VCaP (cell line): ENCODE measurements around the gene CDH4.
"Not testable (repeated sequence)": the region's sequence is repeated elsewhere in the genome, so short reads cannot be mapped to it uniquely, and the experiment has no call there.

Experiments used
- H3K27ac ChIP-seq: fragments of 450-650 bp; 2 replicates; pipeline ENCODE4 v1.5.1; 2017
- TF ChIP-seq, protein P1 (sequence below): fragments of 450-650 bp; conservative IDR thresholded peaks from 2 replicates; pipeline ENCODE4 v1.5.1; 2017; ENCODE audit warnings: mild to moderate bottlenecking, moderate library complexity

CDH4 gene

DNA sequence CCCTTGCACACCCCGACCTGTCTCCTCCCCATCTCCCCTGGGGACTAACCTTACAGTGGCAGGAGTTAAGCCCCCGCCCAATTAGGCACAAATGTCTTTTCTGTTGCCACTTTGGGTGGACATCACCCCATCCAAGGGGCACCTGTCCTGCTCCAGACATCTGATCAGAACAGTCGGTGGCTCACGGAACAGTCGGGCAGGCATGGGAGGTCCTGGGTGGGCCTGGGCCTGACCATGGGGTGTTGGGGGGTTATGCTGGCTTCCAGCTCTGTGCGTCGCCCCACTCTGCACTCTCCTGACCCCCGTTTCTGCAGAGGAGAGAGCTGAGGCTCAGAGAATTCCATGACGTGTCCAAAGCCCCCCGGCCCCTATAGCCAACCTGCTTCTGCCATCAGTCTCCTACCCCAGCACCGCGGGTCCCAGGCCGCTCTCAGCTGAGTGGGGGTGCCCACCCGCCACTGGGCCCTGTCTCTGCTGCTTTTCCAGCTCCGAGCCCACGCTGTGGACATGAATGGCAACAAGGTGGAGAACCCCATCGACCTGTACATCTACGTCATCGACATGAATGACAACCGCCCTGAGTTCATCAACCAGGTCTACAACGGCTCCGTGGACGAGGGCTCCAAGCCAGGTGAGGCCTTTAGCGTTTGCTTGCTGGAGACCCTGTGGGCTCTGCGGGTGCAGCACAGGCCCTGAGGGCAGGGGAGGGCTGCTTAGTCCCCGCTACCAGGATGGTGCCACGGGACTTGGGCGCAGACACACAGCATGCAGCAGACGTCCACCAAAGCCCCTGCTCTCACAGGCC lies 600.4 kb downstream of the CDH4 start:
- H3K27ac ChIP-seq, result no peak overlapping the region
- TF ChIP-seq, protein P1, sequence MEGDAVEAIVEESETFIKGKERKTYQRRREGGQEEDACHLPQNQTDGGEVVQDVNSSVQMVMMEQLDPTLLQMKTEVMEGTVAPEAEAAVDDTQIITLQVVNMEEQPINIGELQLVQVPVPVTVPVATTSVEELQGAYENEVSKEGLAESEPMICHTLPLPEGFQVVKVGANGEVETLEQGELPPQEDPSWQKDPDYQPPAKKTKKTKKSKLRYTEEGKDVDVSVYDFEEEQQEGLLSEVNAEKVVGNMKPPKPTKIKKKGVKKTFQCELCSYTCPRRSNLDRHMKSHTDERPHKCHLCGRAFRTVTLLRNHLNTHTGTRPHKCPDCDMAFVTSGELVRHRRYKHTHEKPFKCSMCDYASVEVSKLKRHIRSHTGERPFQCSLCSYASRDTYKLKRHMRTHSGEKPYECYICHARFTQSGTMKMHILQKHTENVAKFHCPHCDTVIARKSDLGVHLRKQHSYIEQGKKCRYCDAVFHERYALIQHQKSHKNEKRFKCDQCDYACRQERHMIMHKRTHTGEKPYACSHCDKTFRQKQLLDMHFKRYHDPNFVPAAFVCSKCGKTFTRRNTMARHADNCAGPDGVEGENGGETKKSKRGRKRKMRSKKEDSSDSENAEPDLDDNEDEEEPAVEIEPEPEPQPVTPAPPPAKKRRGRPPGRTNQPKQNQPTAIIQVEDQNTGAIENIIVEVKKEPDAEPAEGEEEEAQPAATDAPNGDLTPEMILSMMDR, result no peak

DNA sequence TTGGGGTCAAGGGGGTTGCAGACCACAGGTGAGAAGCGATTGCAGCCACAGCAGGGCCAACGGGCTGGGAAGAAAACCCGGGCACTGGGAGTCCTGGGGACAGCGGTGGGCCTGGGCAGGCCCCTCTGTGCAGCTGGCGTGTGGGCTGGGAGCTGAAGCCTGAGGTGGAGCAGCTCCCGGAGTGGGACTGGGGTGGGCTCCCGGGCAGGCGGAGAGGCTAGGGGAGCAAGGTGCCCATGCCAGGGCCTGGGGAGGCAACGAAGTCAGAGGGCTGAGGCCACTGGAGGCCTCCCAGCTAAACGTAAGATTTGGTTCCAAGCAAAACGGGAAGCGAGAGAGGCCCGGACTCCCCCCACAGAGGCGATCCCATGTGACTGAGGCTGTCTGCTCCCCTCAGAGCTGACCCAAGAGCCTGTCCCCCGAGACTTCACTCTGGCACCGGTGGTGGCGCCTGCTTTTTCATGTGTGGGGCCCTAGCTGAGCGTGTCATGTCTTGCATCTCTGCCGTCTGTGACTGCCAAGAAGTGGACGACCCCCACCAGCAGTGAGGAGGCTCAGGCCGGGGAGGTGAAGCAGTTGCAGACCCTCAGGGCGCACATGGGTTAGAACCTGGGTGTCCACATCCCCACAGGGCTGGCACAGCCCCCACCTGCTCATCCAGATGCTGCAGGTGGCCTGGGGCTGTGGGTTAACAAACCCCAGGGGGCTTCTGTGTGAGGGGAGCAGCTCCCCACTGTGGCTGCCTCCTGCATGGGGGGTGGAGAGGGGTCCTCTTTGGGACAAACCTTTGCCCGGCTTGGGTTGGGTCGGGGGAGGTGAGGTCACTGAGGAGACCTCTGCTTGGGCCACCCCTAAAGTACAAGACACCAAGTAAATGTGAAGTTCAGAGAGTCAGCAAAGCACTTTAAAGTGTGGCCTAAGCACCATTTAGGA lies 601.3 kb downstream of the CDH4 start:
- TF ChIP-seq, protein P1, result no peak
- H3K27ac ChIP-seq, result no peak overlapping the region

DNA sequence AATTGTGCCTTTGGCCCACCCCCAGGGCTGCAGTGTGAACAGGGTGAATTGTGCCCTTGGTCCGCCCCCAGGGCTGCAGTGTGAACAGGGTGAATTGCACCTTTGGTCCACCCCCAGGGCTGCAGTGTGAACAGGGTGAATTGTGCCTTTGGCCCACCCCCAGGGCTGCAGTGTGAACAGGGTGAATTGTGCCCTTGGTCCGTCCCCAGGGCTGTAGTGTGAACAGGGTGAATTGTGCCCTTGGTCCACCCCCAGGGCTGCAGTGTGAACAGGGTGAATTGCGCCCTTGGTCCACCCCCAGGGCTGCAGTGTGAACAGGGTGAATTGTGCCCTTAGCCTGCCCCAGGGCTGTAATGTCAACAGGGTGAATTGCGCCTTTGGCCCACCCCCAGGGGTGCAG lies 602.5 kb downstream of the CDH4 start:
- H3K27ac ChIP-seq, result not testable (repeated sequence)

DNA sequence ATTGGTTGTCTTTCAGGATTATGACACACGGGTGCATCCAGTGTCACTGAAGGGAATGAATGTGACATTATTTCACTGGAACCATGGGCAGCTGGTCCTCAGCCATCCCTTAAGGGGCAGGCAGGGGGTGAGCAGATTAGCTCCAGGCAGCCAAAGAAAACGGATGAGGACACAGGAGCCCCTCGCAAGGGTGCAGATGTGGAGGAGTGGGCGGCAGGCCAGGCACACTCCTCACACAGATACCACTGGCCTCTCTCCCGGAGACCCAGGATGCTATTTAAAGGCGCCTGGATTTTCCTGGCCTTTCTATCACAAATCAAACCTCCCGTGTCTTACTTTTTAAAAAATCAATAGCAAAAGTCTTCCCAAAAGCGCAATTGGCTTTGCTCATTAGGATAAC lies 603.2 kb downstream of the CDH4 start:
- TF ChIP-seq, protein P1, result no peak
- no peak overlapping the region for H3K27ac ChIP-seq

DNA sequence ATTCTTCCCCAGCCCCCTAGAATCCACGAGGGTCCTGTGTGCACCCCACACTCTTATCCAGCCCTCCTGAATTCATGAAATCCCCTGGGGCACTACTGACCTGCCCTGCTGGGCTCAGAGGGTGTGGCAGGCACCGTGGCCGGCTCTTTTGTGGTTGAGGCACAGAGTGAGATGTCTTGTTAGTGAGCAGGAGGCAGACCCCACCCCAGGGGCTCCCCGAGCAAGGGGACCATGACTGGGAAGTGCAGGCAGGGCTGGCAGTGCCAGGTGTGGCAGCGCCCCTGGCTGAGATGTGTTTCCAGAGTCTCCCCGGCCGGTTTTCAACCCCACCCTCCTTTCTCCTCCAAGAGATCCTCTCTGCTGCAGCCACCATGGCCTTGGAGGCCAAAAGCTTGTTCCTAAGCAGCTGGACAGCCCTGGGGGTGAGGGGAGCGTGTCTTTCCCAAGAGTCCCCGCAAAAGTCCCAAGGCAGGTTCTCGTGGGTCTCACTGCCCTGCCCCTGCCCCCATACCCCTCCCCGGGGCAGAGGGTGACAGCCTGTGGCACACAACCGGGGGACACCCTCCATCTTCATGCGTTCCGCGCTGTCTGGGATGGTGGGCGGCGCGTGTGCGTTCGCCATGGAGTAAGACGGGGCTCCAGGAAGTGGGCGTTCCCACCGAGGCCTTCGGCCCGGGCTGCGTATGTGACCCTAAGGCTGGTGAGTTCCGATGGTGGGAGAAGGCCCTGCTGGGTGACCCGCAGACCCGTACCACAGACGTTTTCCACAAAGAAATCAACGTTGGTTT lies 604.8 kb downstream of the CDH4 start:
- no peak overlapping the region for H3K27ac ChIP-seq
- TF ChIP-seq, protein P1, result no peak

DNA sequence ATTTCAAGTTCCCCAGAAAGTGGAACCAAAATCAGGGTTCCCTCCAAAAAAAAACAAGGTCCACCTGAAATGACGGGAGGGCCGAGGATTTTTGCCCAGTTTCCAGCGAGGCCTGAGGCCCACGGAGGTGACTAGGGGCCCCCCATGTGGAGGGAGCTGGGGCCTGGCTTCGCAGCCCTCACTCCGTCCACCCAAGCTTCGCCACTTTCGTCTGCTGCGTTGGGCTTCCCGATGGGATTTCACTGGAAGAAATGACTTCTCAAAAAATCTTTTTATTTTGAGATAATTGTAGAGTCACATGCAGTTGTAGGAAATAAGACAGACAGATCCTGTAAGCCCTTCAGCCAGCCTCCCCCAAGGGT lies 605.3 kb downstream of the CDH4 start:
- TF ChIP-seq, protein P1, result no peak
- H3K27ac ChIP-seq, result no peak overlapping the region

DNA sequence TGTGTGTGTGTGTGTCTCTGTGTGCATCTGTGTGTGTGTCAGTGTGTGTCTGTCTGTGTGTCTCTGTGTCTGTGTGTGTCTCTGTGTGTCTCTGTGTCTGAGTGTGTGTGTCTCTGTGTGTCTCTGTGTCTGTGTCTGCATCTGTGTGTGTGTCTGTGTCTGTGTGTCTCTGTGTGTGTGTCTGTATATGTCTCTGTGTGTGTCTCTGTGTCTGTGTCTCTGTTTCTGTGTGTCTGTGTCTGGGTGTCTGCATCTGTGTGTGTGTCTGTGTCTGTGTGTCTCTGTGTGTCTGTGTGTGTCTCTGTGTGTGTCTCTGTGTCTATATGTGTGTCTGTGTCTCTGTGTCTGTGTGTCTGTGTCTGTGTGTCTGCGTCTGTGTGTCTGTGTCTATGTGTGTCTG lies 605.8 kb downstream of the CDH4 start:
- TF ChIP-seq, protein P1, result no peak
- no peak overlapping the region for H3K27ac ChIP-seq
